ENCODE measurements around the gene HSPH1.

- TF ChIP-seq PHF8 (conservative IDR thresholded peaks at IDR 0.05; ENCODE audit: low read depth, low read length) (no peak), EP300 (IDR thresholded peaks at IDR 0.05; ENCODE audit: borderline replicate concordance in 1 of 2, low read depth in 2 of 2, low read length in 2 of 2) (no peak), CHD7 (IDR thresholded peaks at IDR 0.05; ENCODE audit: insufficient replicate concordance, low read length) (no peak), CTCF (IDR thresholded peaks at IDR 0.05; ENCODE audit: control extremely low read depth in 1 of 3, insufficient read depth in 1 of 3, low read depth in 1 of 3, low read length in 3 of 3) (no peak), TEAD4 (IDR thresholded peaks at IDR 0.05; ENCODE audit: low read depth, low read length) (no peak), KDM1A (IDR thresholded peaks at IDR 0.05; ENCODE audit: borderline replicate concordance, low read length) (no peak), POLR2AphosphoS5 (IDR thresholded peaks at IDR 0.05; ENCODE audit: low read depth, low read length) (no peak), EZH2 (IDR thresholded peaks at IDR 0.05; ENCODE audit: low read depth, low read length, severe bottlenecking) (no peak), POLR2A (IDR thresholded peaks at IDR 0.05; ENCODE audit: control extremely low read depth in 1 of 2, low read depth in 2 of 2, low read length in 2 of 2) (no peak)
These were observed 54.6 kb downstream of the HSPH1 start for GRCh38 chr13:31107109-31107508.

All from H1 (cell line).